H9 (cell line): ENCODE results near the gene TRAF3. TPM values are rescaled to one million over a fixed set of nuclear protein-coding genes. Genes with fewer than 3 reads are reported as not detected.

Experiments
- DNase-seq: peaks from one replicate; pipeline ENCODE4 v3.0.0-alpha.2; 2017
- H2AFZ ChIP-seq: one replicate; pipeline ENCODE4 v1.6.1; 2013; ENCODE audit warnings: mild to moderate bottlenecking, low read length, control low read depth, moderate library complexity
- H2AK5ac ChIP-seq: 2 replicates; pipeline ENCODE4 v1.6.1; 2013; ENCODE audit warnings: low read length, control low read depth, mixed read lengths; ENCODE audit not compliant: insufficient read length
- H2BK120ac ChIP-seq: one replicate; pipeline ENCODE4 v1.6.1; 2013; ENCODE audit warnings: low read depth, mild to moderate bottlenecking, low read length, control low read depth, inconsistent platforms; ENCODE audit not compliant: poor library complexity, severe bottlenecking
- H2BK12ac ChIP-seq: 2 replicates; pipeline ENCODE4 v1.6.1; 2013; ENCODE audit warnings: low read length, control low read depth, mixed read lengths, low read depth; ENCODE audit not compliant: insufficient read length
- H2BK15ac ChIP-seq: 2 replicates; pipeline ENCODE4 v1.6.1; 2013; ENCODE audit warnings: low read depth, low read length, control low read depth
- H2BK20ac ChIP-seq: one replicate; pipeline ENCODE4 v1.6.1; 2013; ENCODE audit warnings: low read depth, mild to moderate bottlenecking, low read length, control low read depth, inconsistent platforms; ENCODE audit not compliant: poor library complexity, severe bottlenecking
- H2BK5ac ChIP-seq: 2 replicates; pipeline ENCODE4 v1.6.1; 2013; ENCODE audit warnings: low read length, control low read depth, mixed read lengths; ENCODE audit not compliant: insufficient read length
- H3K14ac ChIP-seq: 2 replicates; pipeline ENCODE4 v1.6.1; 2013; ENCODE audit warnings: low read length, control low read depth; ENCODE audit not compliant: insufficient read depth
- H3K18ac ChIP-seq: 2 replicates; pipeline ENCODE4 v1.6.1; 2013; ENCODE audit warnings: low read depth, mild to moderate bottlenecking, mixed read lengths, low read length, control low read depth; ENCODE audit not compliant: insufficient read length
- H3K23ac ChIP-seq: 2 replicates; pipeline ENCODE4 v1.6.1; 2013; ENCODE audit warnings: low read length, control low read depth, mixed read lengths, low read depth; ENCODE audit not compliant: insufficient read length
- H3K23me2 ChIP-seq: 2 replicates; pipeline ENCODE4 v1.6.1; 2013; ENCODE audit warnings: low read depth, mild to moderate bottlenecking, mixed read lengths, low read length, control low read depth; ENCODE audit not compliant: insufficient read length, poor library complexity, severe bottlenecking
- H3K27ac ChIP-seq: 2 replicates; pipeline ENCODE4 v1.5.1; 2013; ENCODE audit warnings: low read length, control low read depth, mixed read lengths, low read depth; ENCODE audit not compliant: insufficient read length
- H3K27me3 ChIP-seq: 2 replicates; pipeline ENCODE4 v1.6.1; 2013; ENCODE audit warnings: low read length, control low read depth, inconsistent platforms; ENCODE audit not compliant: insufficient read depth
- H3K4ac ChIP-seq: 2 replicates; pipeline ENCODE4 v1.6.1; 2013; ENCODE audit warnings: low read depth, mild to moderate bottlenecking, control low read depth, inconsistent platforms, low read length, moderate library complexity
- H3K4me1 ChIP-seq: 2 replicates; pipeline ENCODE4 v1.6.1; 2013; ENCODE audit warnings: low read length, control low read depth, inconsistent platforms; ENCODE audit not compliant: insufficient read depth
- H3K4me2 ChIP-seq: 2 replicates; pipeline ENCODE4 v1.6.1; 2013; ENCODE audit warnings: low read length, control low read depth, mixed read lengths; ENCODE audit not compliant: insufficient read length, insufficient read depth
- H3K56ac ChIP-seq: 2 replicates; pipeline ENCODE4 v1.6.1; 2013; ENCODE audit warnings: low read depth, mild to moderate bottlenecking, mixed read lengths, low read length, control low read depth; ENCODE audit not compliant: insufficient read length
- H3K79me1 ChIP-seq: 2 replicates; pipeline ENCODE4 v1.6.1; 2013; ENCODE audit warnings: low read depth, mild to moderate bottlenecking, moderate library complexity, low read length, control low read depth, inconsistent platforms; ENCODE audit not compliant: insufficient read depth, poor library complexity, severe bottlenecking
- H3K79me2 ChIP-seq: 2 replicates; pipeline ENCODE4 v1.6.1; 2013; ENCODE audit warnings: low read length, control low read depth, inconsistent platforms; ENCODE audit not compliant: insufficient read depth
- H3K9ac ChIP-seq: 2 replicates; pipeline ENCODE4 v1.6.1; 2013; ENCODE audit warnings: low read length, control low read depth, mixed read lengths; ENCODE audit not compliant: insufficient read length; ENCODE audit errors: extremely low read depth
- H3K9me3 ChIP-seq: one replicate; pipeline ENCODE4 v1.6.1; 2013; ENCODE audit warnings: low read depth, low read length, inconsistent platforms; ENCODE audit not compliant: control insufficient read depth
- H3T11ph ChIP-seq: one replicate; pipeline ENCODE4 v1.6.1; 2013; ENCODE audit warnings: mild to moderate bottlenecking, low read length, control low read depth, inconsistent platforms
- H4K20me1 ChIP-seq: one replicate; pipeline ENCODE4 v1.6.1; 2013; ENCODE audit not compliant: control insufficient read depth, insufficient read length, insufficient read depth
- H4K5ac ChIP-seq: 2 replicates; pipeline ENCODE4 v1.6.1; 2013; ENCODE audit warnings: low read depth, mild to moderate bottlenecking, mixed read lengths, low read length, control low read depth; ENCODE audit not compliant: insufficient read length
- H4K8ac ChIP-seq: replicated peaks from 2 replicates; pipeline ENCODE4 v1.6.1; 2013; ENCODE audit warnings: low read length, control low read depth, mixed read lengths, low read depth; ENCODE audit not compliant: insufficient read length
- H4K91ac ChIP-seq: 2 replicates; pipeline ENCODE4 v1.6.1; 2013; ENCODE audit warnings: low read depth, mild to moderate bottlenecking, moderate library complexity, mixed read lengths, low read length, control low read depth; ENCODE audit not compliant: insufficient read length
- H3K27ac Mint-ChIP-seq, 3 experiments: 2 replicates in 2 of 3; 3 replicates in 1 of 3; pipeline ENCODE4 v1.8.0; 2020 to 2021; ENCODE audit warnings: mixed read lengths in 3 of 3, mild to moderate bottlenecking in 1 of 3, moderate library complexity in 1 of 3
- H3K27me3 Mint-ChIP-seq: 2 replicates; pipeline ENCODE4 v1.8.0; 2021; ENCODE audit warnings: low read depth, mild to moderate bottlenecking, moderate library complexity, mixed read lengths
- H3K36me3 Mint-ChIP-seq, 3 experiments: 2 replicates in 2 of 3; 3 replicates in 1 of 3; pipeline ENCODE4 v1.8.0; 2020 to 2021; ENCODE audit warnings: low read depth in 3 of 3, mixed read lengths in 3 of 3; ENCODE audit not compliant: insufficient read depth in 1 of 3
- H3K4me1 Mint-ChIP-seq, 2 experiments: 2 replicates each; pipeline ENCODE4 v1.8.0; 2020; ENCODE audit warnings: mixed read lengths in 2 of 2
- H3K4me3 Mint-ChIP-seq, 2 experiments: 2 replicates in 1 of 2; 3 replicates in 1 of 2; pipeline ENCODE4 v1.8.0; 2020 to 2021; ENCODE audit warnings: mild to moderate bottlenecking in 2 of 2, mixed read lengths in 2 of 2, moderate library complexity in 1 of 2
- H3K9me3 Mint-ChIP-seq, 2 experiments: 2 replicates in 1 of 2; 3 replicates in 1 of 2; pipeline ENCODE4 v1.8.0; 2020; ENCODE audit warnings: mild to moderate bottlenecking in 2 of 2, mixed read lengths in 2 of 2, moderate library complexity in 1 of 2
- CTCF ChIP-seq: fragments of 200-600 bp; sonication (generic); conservative IDR thresholded peaks from 3 replicates; pipeline ENCODE4 v1.8.0; 2021; ENCODE audit warnings: antibody characterized with exemption, mild to moderate bottlenecking
- WGBS: extraction: QIAGEN DNeasy Blood & Tissue Kit; methylation state at CpG from one replicate; pipeline ENCODE4 v1.1.7; 2013; ENCODE audit warnings: missing lambda C conversion rate, low lambda C conversion rate, mixed read lengths; ENCODE audit not compliant: insufficient read length; ENCODE audit errors: extremely low coverage; 5-methylcytosine and 5-hydroxymethylcytosine counted together
- total RNA-seq: library from RNA; stranded (reverse); gene quantifications from 2 replicates; pipeline ENCODE4 v1.2.1, GENCODE V29; 2021

TRAF3 gene
- total RNA-seq, 1 experiment from 2014 or later, result 9.6 TPM

- no peak overlapping the region for H4K5ac ChIP-seq
- H2AFZ ChIP-seq, result no peak overlapping the region
- Mint-ChIP-seq H3K27me3 (no peaks in the 10 kb centered on the region), H3K27ac (no peak overlapping the region), H3K4me3 (no peak overlapping the region), H3K9me3 (peaks cover 7 to 9% of the 10 kb centered on the region in 2 experiments), H3K36me3 (peaks cover 8 to 16% (median 12%) of the 10 kb centered on the region in 3 experiments; a peak in 6 of 7 replicates), H3K4me1 (no peaks in the 10 kb centered on the region; a peak in 1 of 4 replicates)
- no peak overlapping the region for H2BK5ac ChIP-seq
- H3K14ac ChIP-seq, result no peak overlapping the region
- no peak overlapping the region for H2BK20ac ChIP-seq
- H3K27ac ChIP-seq, result no peak overlapping the region
- H3K4ac ChIP-seq, result no peak overlapping the region
- no peak overlapping the region for H2AK5ac ChIP-seq
- no CpG with 5 or more reads among the region's 19 CpGs for WGBS
- H2BK120ac ChIP-seq, result no peak overlapping the region
- no peaks in the 10 kb centered on the region for H3K79me1 ChIP-seq
- TF ChIP-seq CTCF, result no peak
- H3K9ac ChIP-seq, result no peak overlapping the region
- H3K23ac ChIP-seq, result no peak overlapping the region
- no peak overlapping the region for H3K4me2 ChIP-seq
- no peak overlapping the region for H4K8ac ChIP-seq
- peaks cover 2% of the 10 kb centered on the region for H4K20me1 ChIP-seq
- DNase-seq, result no peak
- no peaks in the 10 kb centered on the region for H3K27me3 ChIP-seq
- H3K9me3 ChIP-seq, result no peaks in the 10 kb centered on the region
- no peak overlapping the region for H2BK12ac ChIP-seq
- no peaks in the 10 kb centered on the region for H3K23me2 ChIP-seq
- H3K79me2 ChIP-seq, result no peaks in the 10 kb centered on the region
- H3K56ac ChIP-seq, result no peak overlapping the region
- H3K4me1 ChIP-seq, result no peaks in the 10 kb centered on the region
- no peak overlapping the region for H3T11ph ChIP-seq
- H3K18ac ChIP-seq, result no peak overlapping the region
- H4K91ac ChIP-seq, result no peak overlapping the region
- no peak overlapping the region for H2BK15ac ChIP-seq
These were observed 134.3 kb downstream of the TRAF3 start for GRCh38 chr14:102911541-102911951.
